Psoas muscle (tissue), 8 donors: Measurements from ENCODE around the gene PLXNA4. TPM values are rescaled to one million over a fixed set of nuclear protein-coding genes. Genes with fewer than 3 reads are reported as not detected.

Experiments used
- ATAC-seq, 4 donors: fragments of 200-7000 bp; cut with Tn5 transposase; one replicate each; pipeline ENCODE4 v1.9.1; 2020; ENCODE audit warnings: moderate library complexity in 3 of 4, mild to moderate bottlenecking in 2 of 4
- DNase-seq, 2 donors: peaks; one replicate each; pipeline ENCODE4 v3.0.0-alpha.2; 2020
- H3K27ac ChIP-seq: fragments of 200-600 bp; one replicate; pipeline ENCODE4 v1.8.0; 2022
- H3K27me3 ChIP-seq, 3 donors: fragments of 200-600 bp in 1 of 3; one replicate each; pipeline versions ENCODE4 v1.6.1 to v1.8.0; 2013 to 2022; ENCODE audit warnings: low read length in 2 of 3, mild to moderate bottlenecking in 2 of 3, moderate library complexity in 1 of 3; ENCODE audit not compliant: insufficient read depth in 3 of 3
- H3K36me3 ChIP-seq, 2 donors: fragments of 200-600 bp in 1 of 2; one replicate each; pipeline versions ENCODE4 v1.6.1 to v1.8.0; 2013 to 2022; ENCODE audit warnings: low read depth in 1 of 2, mild to moderate bottlenecking in 1 of 2, moderate library complexity in 1 of 2; ENCODE audit not compliant: insufficient read depth in 1 of 2
- H3K4me1 ChIP-seq: fragments of 200-600 bp; one replicate; pipeline ENCODE4 v1.8.0; 2022
- H3K4me3 ChIP-seq: fragments of 200-600 bp; one replicate; pipeline ENCODE4 v1.8.0; 2022; ENCODE audit warnings: mild to moderate bottlenecking
- H3K9me3 ChIP-seq: fragments of 200-600 bp; one replicate; pipeline ENCODE4 v1.8.0; 2022
- CTCF ChIP-seq: fragments of 200-600 bp; IDR thresholded peaks from one replicate; pipeline ENCODE4 v1.8.0; 2022; ENCODE audit warnings: antibody characterized with exemption
- WGBS, 3 donors: extraction: QIAGEN DNeasy Blood & Tissue Kit; methylation state at CpG; one replicate each; pipeline versions ENCODE4 v1.1.6 to v1.1.7; 2013; 5-methylcytosine and 5-hydroxymethylcytosine counted together
- intact Hi-C, 2 donors: fragments of 100-400 bp; cut with DNase I; formaldehyde crosslinking; loops; one replicate each; pipeline versions ENCODE4 v1.11.0 to v1.14.2; 2022
- polyA plus RNA-seq, 3 donors: library from polyadenylated mRNA; stranded (reverse); fragments of 200-250 nt; gene quantifications; one replicate each; pipeline ENCODE4 v1.2.3, GENCODE V29; 2013
- total RNA-seq, 4 donors: library from RNA; stranded (reverse); fragmentation: NEBNext Ultra II Directional in 2 of 4; extraction: Animal tissue kit (Norgen Biotek cat#: 25700) in 2 of 4; gene quantifications; one replicate each; pipeline versions ENCODE4 v1.2.1 to v1.2.4, GENCODE V29; 2021 to 2023
- donor health status: healthy with polysubstance abuse.
- donor health status: DM: no; HTN: no; CAD: no; lungs with moderate emphysema.
- donor health status: Bipolar disorder and iron deficiency.
- donor health status: healthy.
- donor health status: DM: yes; HTN: yes; CAD: no.
- donor health status: DM: no; HTN: no; CAD: no.
- donor health status: DM: no; HTN: no; CAD: no.
- donor health status: DM: yes; HTN: yes; CAD: no.

Gene PLXNA4
- total and polyA plus RNA-seq, 7 donors, result 0.15 to 2.5 (median 0.88) TPM

- no peaks in the 10 kb centered on the region for H3K36me3 ChIP-seq
- DNase-seq (no peak), ATAC-seq (no peak)
- 82 to 97% (median 87%) methylated on average over 1 of the region's 1 CpG for WGBS, 3 donors
- no peak for TF ChIP-seq CTCF
- intact Hi-C loops, result no loop called here
- H3K9me3 ChIP-seq, result no peaks in the 10 kb centered on the region
- no peak overlapping the region for H3K27ac ChIP-seq
- no peak overlapping the region for H3K4me3 ChIP-seq
- H3K27me3 ChIP-seq, result no peaks in the 10 kb centered on the region
- no peaks in the 10 kb centered on the region for H3K4me1 ChIP-seq
Observed at GRCh38 chr7:132098327-132098726, 477.9 kb downstream of the PLXNA4 start.

- Histone ChIP-seq H3K27ac (no peak overlapping the region), H3K4me3 (no peak overlapping the region), H3K4me1 (no peaks in the 10 kb centered on the region), H3K9me3 (no peaks in the 10 kb centered on the region), H3K27me3 (no peaks in the 10 kb centered on the region), H3K36me3 (no peaks in the 10 kb centered on the region)
- WGBS, 3 donors, result 83 to 84% (median 84%) methylated on average over 9 of the region's 9 CpGs
- DNase-seq (no peak), ATAC-seq (no peak)
- no peak for TF ChIP-seq CTCF
- intact Hi-C loops, result no loop called here
Observed at GRCh38 chr7:132097550-132098134, 478.6 kb downstream of the PLXNA4 start.

GRCh38 chr7:132095111-132095765 is 481.0 kb downstream of the PLXNA4 start:
- Histone ChIP-seq H3K9me3 (no peaks in the 10 kb centered on the region), H3K27me3 (no peaks in the 10 kb centered on the region), H3K4me1 (no peaks in the 10 kb centered on the region), H3K36me3 (no peaks in the 10 kb centered on the region), H3K4me3 (no peak overlapping the region), H3K27ac (no peak overlapping the region)
- intact Hi-C loops, result no loop called here
- WGBS, 3 donors, result 64 to 80% (median 71%) methylated on average over 5 of the region's 5 CpGs
- TF ChIP-seq CTCF, result no peak
- DNase-seq (no peak), ATAC-seq (no peak)

GRCh38 chr7:132092106-132092505 is 484.2 kb downstream of the PLXNA4 start:
- peak in 1 of 4 donors; percentile 35 for ATAC-seq
- Histone ChIP-seq H3K4me1 (no peaks in the 10 kb centered on the region), H3K27ac (no peak overlapping the region), H3K27me3 (no peaks in the 10 kb centered on the region), H3K4me3 (no peak overlapping the region), H3K36me3 (no peaks in the 10 kb centered on the region), H3K9me3 (no peaks in the 10 kb centered on the region)
- no peak for TF ChIP-seq CTCF
- intact Hi-C loops, result no loop called here
- WGBS, 3 donors, result 40 to 65% (median 54%) methylated on average over 4 of the region's 4 CpGs
- DNase-seq, result no peak

- Histone ChIP-seq H3K9me3 (no peaks in the 10 kb centered on the region), H3K27ac (no peak overlapping the region), H3K27me3 (no peaks in the 10 kb centered on the region), H3K4me1 (no peaks in the 10 kb centered on the region), H3K4me3 (no peak overlapping the region), H3K36me3 (no peaks in the 10 kb centered on the region)
- ATAC-seq, result no peak
- WGBS, 3 donors, result 36 to 65% (median 42%) methylated on average over 1 of the region's 1 CpG
- DNase-seq, result no peak
- TF ChIP-seq CTCF, result no peak
- intact Hi-C loops, result no loop called here
Observed at GRCh38 chr7:132091706-132092105, 484.6 kb downstream of the PLXNA4 start.
